NCI-H526 (cell line): ENCODE data around the gene PSEN1.

ENCODE experiments used
- DNase-seq, 2 experiments: peaks; one replicate each; lab custom pipeline; 2025; lab: John Stamatoyannopoulos, UW

Gene PSEN1

DNA sequence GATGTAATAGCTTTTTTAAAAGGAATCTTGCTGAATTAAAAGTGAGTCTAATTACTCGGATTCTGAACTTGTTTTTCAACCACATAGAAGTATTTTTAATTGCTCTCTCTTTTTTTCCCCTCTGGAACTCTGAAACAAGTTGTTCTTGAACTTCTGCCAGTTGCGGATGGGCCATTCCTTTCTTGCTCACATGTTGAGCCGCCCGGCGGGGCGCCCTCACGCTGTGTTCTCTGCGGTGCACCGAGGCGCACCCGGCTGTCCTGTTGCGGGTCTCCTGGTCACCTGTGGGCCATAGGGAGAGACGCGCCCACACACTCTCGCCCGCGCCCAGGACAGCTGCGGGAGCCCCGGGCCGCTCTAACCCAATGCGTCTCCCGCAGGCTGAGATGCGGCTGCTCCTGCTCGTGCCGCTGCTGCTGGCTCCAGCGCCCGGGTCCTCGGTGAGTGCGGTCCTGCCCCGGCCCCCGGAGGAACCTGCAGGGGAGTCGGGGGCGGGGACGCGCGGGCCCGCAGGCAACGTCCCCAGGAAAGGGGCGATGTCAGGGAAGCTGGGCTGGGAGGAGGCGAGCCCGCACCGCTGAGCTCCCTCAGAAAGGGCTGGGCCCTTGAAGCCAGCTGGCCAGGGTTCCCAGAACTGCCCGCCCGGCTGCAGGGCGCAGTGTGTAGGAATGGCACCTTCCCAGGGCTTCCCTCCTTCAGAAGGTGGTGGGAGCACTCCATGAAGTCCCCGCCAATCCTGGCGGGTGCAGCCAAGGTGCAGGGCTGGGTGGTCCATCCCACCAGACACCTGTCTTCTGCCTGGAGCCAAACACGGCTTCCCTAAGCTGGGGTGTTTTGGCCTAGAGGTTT, 103.3 kb downstream of the PSEN1 start:
- DNase-seq = no peak

- no peak for DNase-seq
Measured at GRCh38 chr14:73240816-73241480, 104.6 kb downstream of the PSEN1 start.

DNA sequence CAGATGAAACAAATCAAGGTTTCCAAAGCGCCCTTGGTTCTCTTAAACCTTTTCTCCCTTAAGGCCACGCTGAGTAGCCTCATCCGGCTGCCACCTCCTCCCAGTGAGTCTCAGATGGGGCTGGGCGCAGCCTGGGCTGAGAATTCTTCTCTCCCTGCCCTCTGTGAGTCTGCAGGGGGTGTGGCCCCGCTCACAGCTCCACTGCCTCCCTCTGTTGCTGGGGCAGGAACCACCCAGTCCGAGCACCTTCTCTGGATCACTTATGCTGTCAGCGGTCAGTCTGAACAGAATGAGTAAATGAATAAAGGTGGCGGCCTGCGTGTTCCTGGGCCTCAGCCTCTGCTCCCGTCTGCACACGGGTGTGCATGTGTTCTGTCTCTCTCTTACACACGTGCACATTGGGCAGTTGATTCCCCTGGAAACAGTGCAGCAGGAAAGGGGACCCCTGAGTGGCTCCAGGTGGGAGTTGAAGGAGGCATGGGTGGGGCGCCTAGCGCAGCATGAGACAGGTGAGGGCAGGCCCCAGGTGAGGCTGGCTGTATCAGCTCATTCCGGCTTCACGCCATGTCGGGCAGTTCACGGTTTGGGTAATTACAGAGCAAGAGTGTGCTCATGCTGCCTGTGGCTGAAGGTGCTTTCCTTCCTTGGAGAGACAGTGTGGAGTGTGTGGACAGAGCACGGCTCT, 105.3 kb downstream of the PSEN1 start:
- peak in 1 of 2 experiments; percentile 22 for DNase-seq

GRCh38 chr14:73242357-73242901, 106.1 kb downstream of the PSEN1 start:
- DNase-seq = no peak

DNA sequence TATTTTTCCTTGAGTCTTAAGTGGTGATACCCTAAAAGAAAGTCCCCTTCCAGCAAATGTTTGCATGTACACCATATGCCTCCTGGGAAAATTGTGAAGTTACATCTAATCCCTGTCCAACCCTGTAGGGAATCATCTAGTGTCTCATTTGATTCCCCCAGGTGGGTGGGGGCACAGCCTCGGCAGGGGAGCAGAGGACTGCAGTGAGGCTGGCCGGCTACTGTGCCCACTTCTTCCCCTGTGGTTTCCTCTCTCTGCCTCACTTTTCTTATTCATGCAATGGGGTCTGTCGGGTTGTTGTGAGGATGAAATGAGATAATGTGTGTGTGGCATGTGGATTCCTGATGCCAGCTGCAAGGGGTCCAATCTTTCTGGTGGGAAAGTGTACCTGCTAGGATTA, 107.0 kb downstream of the PSEN1 start:
- no peak for DNase-seq

DNA sequence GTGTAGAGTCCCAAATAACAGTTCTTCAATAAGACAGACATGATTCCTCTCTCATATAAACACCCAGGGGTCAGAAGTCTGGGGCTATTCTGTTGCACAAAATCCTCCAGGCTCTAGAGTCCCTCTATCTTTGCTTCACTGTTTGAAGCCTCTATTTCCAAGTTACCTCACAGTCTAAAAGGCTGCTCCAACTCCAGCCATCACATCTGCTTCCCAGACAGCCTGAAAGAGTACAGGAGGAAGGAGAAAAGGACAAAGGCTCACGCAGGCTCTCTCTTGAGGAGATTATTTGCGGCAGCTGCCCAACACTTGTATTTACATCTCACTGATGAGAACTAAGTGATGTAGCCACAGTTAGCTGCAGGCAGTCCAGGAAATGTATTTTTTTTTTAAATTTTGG, 107.4 kb downstream of the PSEN1 start:
- DNase-seq = no peak

DNA sequence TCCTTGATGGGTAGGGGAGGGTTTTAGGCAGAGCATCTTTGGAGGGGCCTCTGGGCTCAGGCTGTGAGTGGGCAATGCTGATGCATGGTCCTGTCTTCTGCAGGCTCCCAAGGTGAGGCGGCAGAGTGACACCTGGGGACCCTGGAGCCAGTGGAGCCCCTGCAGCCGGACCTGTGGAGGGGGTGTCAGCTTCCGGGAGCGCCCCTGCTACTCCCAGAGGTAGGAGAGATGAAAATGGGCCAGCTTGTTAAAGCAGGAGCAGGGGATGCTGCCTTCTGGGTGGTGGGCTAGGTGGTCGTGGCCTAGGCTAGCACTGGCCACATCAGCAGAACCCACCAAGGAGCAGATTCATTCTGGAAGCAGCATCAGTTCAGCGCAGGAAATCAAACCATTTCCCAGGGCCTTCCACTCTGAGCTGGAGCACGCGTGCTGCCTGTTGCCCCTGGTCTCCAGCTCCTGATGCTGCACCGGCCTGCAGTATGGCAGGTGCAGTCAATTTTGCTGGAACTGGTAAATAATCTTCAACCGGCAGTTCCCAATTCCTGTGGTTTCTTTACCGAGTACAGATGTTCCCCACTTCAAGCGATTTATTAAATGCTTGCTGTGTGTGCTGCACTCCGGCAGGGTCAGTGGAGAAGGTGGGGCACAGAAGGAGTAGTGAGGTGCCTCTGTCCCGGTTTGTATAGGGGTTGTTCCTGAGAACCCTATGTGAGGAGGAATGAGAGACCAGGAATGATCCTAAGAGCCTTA, 108.4 kb downstream of the PSEN1 start:
- no peak for DNase-seq

DNA sequence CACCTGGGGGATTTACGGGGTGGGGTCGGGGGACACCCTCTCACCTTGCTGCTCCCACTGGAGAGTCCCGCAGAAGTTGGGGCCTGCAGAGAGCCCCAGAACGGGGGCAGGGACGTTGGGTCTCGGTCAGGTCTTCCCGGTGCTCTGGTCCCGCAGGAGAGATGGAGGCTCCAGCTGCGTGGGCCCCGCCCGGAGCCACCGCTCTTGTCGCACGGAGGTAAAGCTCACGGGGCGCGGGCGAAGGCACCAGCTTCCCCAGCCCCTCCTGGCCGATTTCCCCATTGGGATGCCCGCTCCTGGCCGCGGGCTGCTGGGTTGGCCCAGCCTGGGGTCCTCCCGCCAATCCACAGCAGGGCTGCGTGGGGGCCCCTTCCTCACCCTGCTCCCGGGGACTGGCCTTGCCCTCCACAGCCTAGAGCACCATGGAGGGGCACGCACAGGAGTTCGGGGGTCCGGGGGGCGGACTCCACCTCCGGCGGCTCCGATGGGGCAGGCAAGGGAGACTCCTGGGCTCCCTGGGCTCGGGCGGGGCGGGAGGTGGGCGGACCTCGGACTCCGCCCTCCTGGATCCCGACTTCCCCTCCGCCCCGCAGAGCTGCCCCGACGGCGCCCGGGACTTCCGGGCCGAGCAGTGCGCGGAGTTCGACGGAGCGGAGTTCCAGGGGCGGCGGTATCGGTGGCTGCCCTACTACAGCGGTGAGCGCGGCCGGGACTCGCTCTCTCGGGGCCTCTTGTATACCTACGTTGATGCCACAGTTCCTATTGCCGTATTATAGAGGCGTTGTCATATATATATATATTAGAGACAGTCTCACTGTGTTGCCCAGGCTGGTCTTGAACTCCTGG, 109.4 kb downstream of the PSEN1 start:
- peak in 1 of 2 experiments; percentile 60 for DNase-seq

DNA sequence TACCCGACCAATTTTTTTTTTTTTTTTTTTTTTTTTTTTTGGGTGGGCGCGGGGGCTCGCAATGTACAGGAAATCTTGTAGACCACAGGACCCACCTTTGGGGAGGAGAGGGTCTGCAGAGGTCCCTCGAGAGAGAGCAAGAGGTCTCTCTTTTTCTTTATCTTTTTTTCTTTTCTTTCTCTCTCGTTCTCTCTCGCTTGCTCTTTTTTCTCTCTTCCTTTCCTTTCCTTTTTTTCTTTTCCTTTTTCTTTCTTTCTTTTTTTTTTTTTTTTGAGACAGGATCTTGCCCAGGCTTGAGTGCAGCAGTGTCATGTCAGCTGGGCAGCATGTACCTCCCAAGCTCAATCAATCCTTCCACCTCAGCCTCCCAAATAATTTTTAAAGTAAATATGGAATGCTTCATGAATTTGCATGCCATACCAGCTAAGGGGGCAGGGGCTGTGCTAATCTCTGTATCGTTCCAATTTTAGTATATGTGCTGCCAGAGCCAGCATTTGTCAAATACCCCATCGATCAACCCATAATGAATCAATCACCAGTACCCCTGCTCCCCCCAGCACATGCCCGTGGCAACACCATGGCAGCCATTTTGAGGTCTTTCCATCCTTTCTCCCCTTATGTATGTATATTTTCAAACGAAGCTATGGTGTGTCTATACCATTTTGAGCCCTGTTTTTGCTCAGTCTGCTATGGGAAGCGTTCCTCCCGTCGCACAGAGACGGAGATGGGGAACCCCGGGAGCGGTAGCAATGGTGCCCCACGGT, 110.3 kb downstream of the PSEN1 start:
- peak in 1 of 2 experiments; percentile 67 for DNase-seq

GRCh38 chr14:73248108-73248868, 112.0 kb downstream of the PSEN1 start:
- no peak for DNase-seq

DNA sequence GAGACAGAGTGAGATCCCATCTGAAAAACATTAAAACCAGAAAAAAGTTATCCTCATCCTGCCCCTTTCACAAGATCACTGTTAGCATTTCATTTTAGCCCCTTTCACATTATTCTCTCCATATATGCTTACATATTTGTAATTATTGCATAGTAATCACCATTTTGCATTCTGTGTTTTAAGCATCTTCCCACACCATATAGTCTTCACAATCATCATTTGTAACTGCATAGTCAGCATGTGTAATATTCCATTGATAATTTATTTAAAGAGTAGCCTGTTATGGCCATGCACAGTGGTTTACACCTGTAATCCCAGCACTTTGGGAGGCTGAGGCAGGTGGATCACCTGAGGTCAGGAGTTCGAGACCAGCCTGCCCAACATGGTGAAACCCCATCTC, 112.8 kb downstream of the PSEN1 start:
- no peak for DNase-seq

GRCh38 chr14:73249564-73250316, 113.4 kb downstream of the PSEN1 start:
- DNase-seq = no peak

- no peak for DNase-seq
Measured at GRCh38 chr14:73250317-73250713, 114.0 kb downstream of the PSEN1 start.

DNA sequence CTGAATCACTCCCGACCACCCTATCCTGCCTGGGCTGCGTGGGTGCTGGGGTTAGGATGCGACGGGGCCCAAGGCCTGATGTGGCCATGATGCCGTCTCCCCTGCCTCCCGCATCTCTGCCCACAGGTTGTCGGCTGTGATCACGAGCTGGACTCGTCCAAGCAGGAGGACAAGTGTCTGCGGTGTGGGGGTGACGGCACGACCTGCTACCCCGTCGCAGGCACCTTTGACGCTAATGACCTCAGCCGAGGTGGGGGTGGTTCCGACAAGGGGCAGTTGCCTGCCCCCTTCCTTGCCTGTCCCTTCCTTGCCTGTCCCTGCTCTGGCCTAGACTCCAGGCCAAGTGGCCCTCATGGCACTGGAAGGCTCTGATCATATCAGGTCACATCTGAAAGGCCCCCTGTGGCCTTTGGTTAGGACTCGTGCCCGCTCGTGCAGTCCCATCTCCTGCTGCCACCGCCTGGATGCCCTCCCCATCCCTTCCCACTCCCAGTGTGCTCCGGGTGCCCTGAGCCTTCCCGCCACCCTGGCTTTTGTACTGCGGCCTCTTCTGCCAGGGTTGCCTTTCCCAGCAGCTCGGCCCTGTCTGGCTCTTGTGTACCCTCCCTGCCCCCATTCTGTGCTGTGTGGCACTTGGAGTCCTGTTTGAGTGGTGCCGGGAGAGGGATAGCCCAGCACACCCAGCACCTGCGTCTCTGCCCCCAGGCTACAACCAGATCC, 114.6 kb downstream of the PSEN1 start:
- peak; percentile 91 to 94 for DNase-seq

DNA sequence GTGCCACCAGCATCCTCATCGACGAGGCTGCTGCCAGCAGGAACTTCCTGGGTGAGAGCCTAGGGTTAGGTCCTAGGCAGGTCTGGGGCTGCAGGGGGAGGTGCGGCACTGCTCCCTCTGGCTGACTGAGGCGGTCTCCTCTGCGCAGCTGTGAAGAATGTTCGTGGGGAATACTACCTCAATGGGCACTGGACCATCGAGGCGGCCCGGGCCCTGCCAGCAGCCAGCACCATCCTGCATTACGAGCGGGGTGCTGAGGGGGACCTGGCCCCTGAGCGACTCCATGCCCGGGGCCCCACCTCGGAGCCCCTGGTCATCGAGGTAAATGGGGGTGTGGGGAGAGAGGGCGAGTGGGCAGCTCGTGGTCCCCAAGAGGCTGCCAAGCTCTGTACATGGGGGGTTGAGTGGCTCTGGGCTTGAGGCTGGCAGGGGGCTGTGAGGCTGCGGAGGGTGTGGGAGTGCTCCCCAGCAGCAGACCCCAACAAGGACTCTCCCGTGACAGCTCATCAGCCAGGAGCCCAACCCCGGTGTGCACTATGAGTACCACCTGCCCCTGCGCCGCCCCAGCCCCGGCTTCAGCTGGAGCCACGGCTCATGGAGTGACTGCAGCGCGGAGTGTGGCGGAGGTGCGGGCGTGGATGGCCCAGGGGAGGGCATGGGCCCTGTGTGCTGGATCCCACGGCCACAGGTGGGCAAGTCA, 115.4 kb downstream of the PSEN1 start:
- DNase-seq = no peak

GRCh38 chr14:73252491-73253322, 116.4 kb downstream of the PSEN1 start:
- DNase-seq = no peak

GRCh38 chr14:73253323-73253610, 117.0 kb downstream of the PSEN1 start:
- DNase-seq = no peak
